ENCODE results near the gene C1QTNF9.

- TF ChIP-seq CTCF (IDR thresholded peaks at IDR 0.05; ENCODE audit: control extremely low read depth in 1 of 3, insufficient read depth in 1 of 3, low read depth in 1 of 3, low read length in 3 of 3) (no peak), ASH2L (IDR thresholded peaks at IDR 0.05; ENCODE audit: low read length) (no peak), POLR2AphosphoS5 (IDR thresholded peaks at IDR 0.05; ENCODE audit: low read depth, low read length) (no peak), EP300 (IDR thresholded peaks at IDR 0.05; ENCODE audit: borderline replicate concordance in 1 of 2, low read depth in 2 of 2, low read length in 2 of 2) (no peak), SUZ12 (IDR thresholded peaks at IDR 0.05; ENCODE audit: low read length) (no peak), MAX (IDR thresholded peaks at IDR 0.05) (no peak), GABPA (IDR thresholded peaks at IDR 0.05; ENCODE audit: borderline replicate concordance, insufficient read depth, low read length) (no peak), TBP (IDR thresholded peaks at IDR 0.05; ENCODE audit: low read depth, low read length) (no peak), CBX8 (IDR thresholded peaks at IDR 0.05; ENCODE audit: borderline replicate concordance, low read depth, low read length) (no peak), BRCA1 (IDR thresholded peaks at IDR 0.05; ENCODE audit: low read depth, low read length) (no peak)
These were observed 28.0 kb upstream of the C1QTNF9 start for GRCh38 chr13:24281188-24282008.
